IMR-90 (cell line): ENCODE measurements around the gene OSMR. TPM values are rescaled to one million over a fixed set of nuclear protein-coding genes. Genes with fewer than 3 reads are reported as not detected.
A peak's percentile ranks its signal among the peaks of the same experiment; 100 is the strongest.

Experiments
- ATAC-seq: fragments of 200-7000 bp; cut with Tn5 transposase; 2 replicates; pipeline ENCODE4 v1.9.1; 2020; ENCODE audit warnings: low read depth, mild to moderate bottlenecking, moderate library complexity
- BruUV-seq: library from RNA; stranded (reverse); fragments of 400-500 nt; replicated peaks from 2 replicates; lab custom pipeline; 2021; lab: Mats Ljungman, UMichigan
- CTCF ChIA-PET: fragments of 300-600 bp; formaldehyde crosslinking; extraction: SDS; loops from one replicate; lab custom pipeline; 2021; ENCODE audit warnings: antibody characterized with exemption; lab: Yijun Ruan, JAX
- POLR2A ChIA-PET: fragments of 300-600 bp; sonication (Branson Sonifier 250); formaldehyde crosslinking; loops from one replicate; lab custom pipeline; 2022; ENCODE audit warnings: antibody characterized with exemption; ENCODE audit not compliant: unreplicated experiment; lab: Charles Lee
- DNase-seq: peaks from one replicate; pipeline ENCODE4 v3.0.0; 2013
- H2AFZ ChIP-seq: replicated peaks from 2 replicates; pipeline ENCODE3; 2013; ENCODE audit warnings: low read length, mild to moderate bottlenecking; ENCODE audit not compliant: poor library complexity
- H2AK5ac ChIP-seq: 2 replicates; pipeline ENCODE4 v1.6.1; 2013; ENCODE audit warnings: low read depth, low read length, inconsistent platforms
- H2AK9ac ChIP-seq: replicated peaks from 2 replicates; pipeline ENCODE3; 2013; ENCODE audit warnings: mild to moderate bottlenecking, low read depth, low read length, moderate library complexity; ENCODE audit not compliant: poor library complexity
- H2BK120ac ChIP-seq: 2 replicates; pipeline ENCODE4 v1.6.1; 2013; ENCODE audit warnings: low read depth, low read length, inconsistent platforms
- H2BK15ac ChIP-seq: 3 replicates; pipeline ENCODE4 v1.6.1; 2013; ENCODE audit warnings: low read depth, low read length, inconsistent platforms
- H2BK20ac ChIP-seq: 2 replicates; pipeline ENCODE4 v1.6.1; 2013; ENCODE audit warnings: low read depth, mild to moderate bottlenecking, inconsistent platforms, low read length, moderate library complexity
- H2BK5ac ChIP-seq: 2 replicates; pipeline ENCODE4 v1.6.1; 2013; ENCODE audit warnings: mild to moderate bottlenecking, low read depth, low read length, inconsistent platforms; ENCODE audit not compliant: poor library complexity, severe bottlenecking
- H3K14ac ChIP-seq: replicated peaks from 2 replicates; pipeline ENCODE4 v1.6.1; 2013; ENCODE audit warnings: low read depth, low read length, inconsistent platforms
- H3K18ac ChIP-seq: 2 replicates; pipeline ENCODE4 v1.6.1; 2013; ENCODE audit warnings: low read depth, low read length, control low read depth
- H3K23ac ChIP-seq: 2 replicates; pipeline ENCODE4 v1.6.1; 2013; ENCODE audit warnings: low read depth, low read length, inconsistent platforms
- H3K27ac ChIP-seq: 2 replicates; pipeline ENCODE4 v1.5.1; 2013; ENCODE audit warnings: mild to moderate bottlenecking, control low read depth, low read length; ENCODE audit not compliant: insufficient read depth
- H3K27me3 ChIP-seq: 2 replicates; pipeline ENCODE4 v1.6.1; 2013; ENCODE audit warnings: low read length; ENCODE audit not compliant: control insufficient read depth, insufficient read depth
- H3K36me3 ChIP-seq: 2 replicates; pipeline ENCODE4 v1.6.1; 2013; ENCODE audit warnings: low read length, mixed read lengths; ENCODE audit not compliant: control insufficient read depth, insufficient read depth
- H3K4ac ChIP-seq: 2 replicates; pipeline ENCODE4 v1.6.1; 2013; ENCODE audit warnings: low read depth, low read length, inconsistent platforms
- H3K4me1 ChIP-seq: 2 replicates; pipeline ENCODE4 v1.6.1; 2013; ENCODE audit warnings: low read length, mixed read lengths; ENCODE audit not compliant: control insufficient read depth, insufficient read depth
- H3K4me2 ChIP-seq: 2 replicates; pipeline ENCODE4 v1.6.1; 2013; ENCODE audit warnings: low read depth, mild to moderate bottlenecking, control low read depth, low read length, moderate library complexity
- H3K4me3 ChIP-seq: 2 replicates; pipeline ENCODE4 v1.5.1; 2013; ENCODE audit warnings: low read depth, mild to moderate bottlenecking, control low read depth, low read length, moderate library complexity; ENCODE audit not compliant: insufficient read depth
- H3K56ac ChIP-seq: 2 replicates; pipeline ENCODE4 v1.6.1; 2013; ENCODE audit warnings: low read length, inconsistent platforms; ENCODE audit not compliant: insufficient read depth; ENCODE audit errors: extremely low read depth
- H3K79me1 ChIP-seq, 2 experiments: 2 replicates each; pipeline ENCODE4 v1.6.1; 2013; ENCODE audit warnings: low read length in 2 of 2, inconsistent platforms in 1 of 2, low read depth in 1 of 2
- H3K9ac ChIP-seq: 2 replicates; pipeline ENCODE4 v1.6.1; 2013; ENCODE audit warnings: low read depth, low read length, control low read depth
- H3K9me1 ChIP-seq: 2 replicates; pipeline ENCODE4 v1.6.1; 2013; ENCODE audit warnings: low read length, inconsistent platforms; ENCODE audit not compliant: insufficient read depth
- H3K9me3 ChIP-seq: 2 replicates; pipeline ENCODE4 v1.6.1; 2013; ENCODE audit warnings: low read length; ENCODE audit not compliant: control insufficient read depth, insufficient read depth
- H4K20me1 ChIP-seq: 2 replicates; pipeline ENCODE4 v1.6.1; 2013; ENCODE audit warnings: low read length, inconsistent platforms; ENCODE audit not compliant: insufficient read depth
- H4K5ac ChIP-seq: 2 replicates; pipeline ENCODE4 v1.6.1; 2013; ENCODE audit warnings: mild to moderate bottlenecking, low read depth, low read length, control low read depth
- H4K8ac ChIP-seq, 2 experiments: 2 replicates each; pipeline ENCODE4 v1.6.1; 2013; ENCODE audit warnings: low read depth in 2 of 2, low read length in 2 of 2, control low read depth in 1 of 2, inconsistent platforms in 1 of 2
- H4K91ac ChIP-seq: 2 replicates; pipeline ENCODE4 v1.6.1; 2013; ENCODE audit warnings: low read depth, low read length, inconsistent platforms; ENCODE audit not compliant: insufficient read depth
- BHLHE40 ChIP-seq: fragments of 150-350 bp; IDR thresholded peaks from 2 replicates; pipeline ENCODE4 v1.6.1; 2016; ENCODE audit warnings: mild to moderate bottlenecking, low read depth, low read length
- CEBPB ChIP-seq: IDR thresholded peaks from 2 replicates; pipeline ENCODE4 v1.6.1; 2012; ENCODE audit warnings: low read depth, low read length, improper control_type of control experiment
- CHD1 ChIP-seq: IDR thresholded peaks from 2 replicates; pipeline ENCODE4 v1.6.1; 2012; ENCODE audit warnings: low read depth, low read length, improper control_type of control experiment
- CTCF ChIP-seq: conservative IDR thresholded peaks from 2 replicates; pipeline ENCODE4 v1.5.1; 2012; ENCODE audit warnings: mild to moderate bottlenecking, low read depth, low read length, improper control_type of control experiment
- ELK1 ChIP-seq: fragments of 150-350 bp; IDR thresholded peaks from 2 replicates; pipeline ENCODE4 v1.6.1; 2016; ENCODE audit warnings: low read depth, mild to moderate bottlenecking, low read length, moderate library complexity, borderline replicate concordance
- FOS ChIP-seq: fragments of 150-350 bp; IDR thresholded peaks from 2 replicates; pipeline ENCODE4 v1.6.1; 2016; ENCODE audit warnings: low read depth, low read length
- MAFK ChIP-seq: IDR thresholded peaks from 2 replicates; pipeline ENCODE4 v1.6.1; 2012; ENCODE audit warnings: low read depth, low read length, improper control_type of control experiment
- MXI1 ChIP-seq: IDR thresholded peaks from 2 replicates; pipeline ENCODE4 v1.6.1; 2012; ENCODE audit warnings: low read depth, mild to moderate bottlenecking, low read length, moderate library complexity, borderline replicate concordance
- NFE2L2 ChIP-seq: fragments of 150-350 bp; IDR thresholded peaks from 2 replicates; pipeline ENCODE4 v1.6.1; 2016; ENCODE audit warnings: low read depth, mild to moderate bottlenecking, low read length
- POLR2A ChIP-seq: IDR thresholded peaks from 2 replicates; pipeline ENCODE4 v1.6.1; 2012; ENCODE audit warnings: mild to moderate bottlenecking, low read depth, low read length
- RAD21 ChIP-seq: IDR thresholded peaks from 2 replicates; pipeline ENCODE4 v1.6.1; 2012; ENCODE audit warnings: low read length, improper control_type of control experiment
- RCOR1 ChIP-seq: IDR thresholded peaks from 2 replicates; pipeline ENCODE4 v1.6.1; 2012; ENCODE audit warnings: mild to moderate bottlenecking, low read length, improper control_type of control experiment; ENCODE audit not compliant: insufficient replicate concordance
- RFX5 ChIP-seq: IDR thresholded peaks from 2 replicates; pipeline ENCODE4 v1.8.0; 2012; ENCODE audit warnings: low read depth, mild to moderate bottlenecking, low read length, moderate library complexity
- SMC3 ChIP-seq: fragments of 150-350 bp; IDR thresholded peaks from 2 replicates; pipeline ENCODE4 v1.6.1; 2016; ENCODE audit warnings: low read depth, mild to moderate bottlenecking, antibody characterized with exemption, low read length, moderate library complexity
- USF2 ChIP-seq: fragments of 150-350 bp; IDR thresholded peaks from 2 replicates; pipeline ENCODE4 v1.6.1; 2017; ENCODE audit warnings: mild to moderate bottlenecking, antibody characterized with exemption, low read length, low read depth
- WGBS, 2 experiments: methylation state at CpG; one replicate each; pipeline versions ENCODE4 v1.1.5 to v1.1.7; 2013; ENCODE audit warnings: missing lambda C conversion rate in 2 of 2; ENCODE audit not compliant: insufficient read length in 1 of 2; ENCODE audit errors: extremely low coverage in 2 of 2; 5-methylcytosine and 5-hydroxymethylcytosine counted together
- dilution Hi-C: fragments of 300-500 bp; cut with HindIII; formaldehyde crosslinking; loops from one replicate; pipeline ENCODE4 v1.14.3; 2018; ENCODE audit warnings: low sequenced_read_pairs; ENCODE audit not compliant: unreplicated experiment
- in situ Hi-C: fragments of 300-500 bp; cut with MboI; formaldehyde crosslinking; loops from 3 replicates; pipeline ENCODE4 v1.14.3; 2019; ENCODE audit warnings: low sequenced_read_pairs, inconsistent platforms, mixed read lengths
- intact Hi-C: fragments of 100-400 bp; cut with micrococcal nuclease; formaldehyde crosslinking; loops from 2 replicates; pipeline ENCODE4 v1.10.0; 2022
- polyA plus RNA-seq, 3 experiments: library from polyadenylated mRNA; depleted of rRNA; stranded (reverse); fragments of >200 nt; gene quantifications; 2 replicates each; pipeline ENCODE4 v1.2.3, GENCODE V29; 2012; ENCODE audit warnings: low replicate concordance in 1 of 3
- total RNA-seq: library from RNA; depleted of rRNA; stranded (reverse); fragments of >200 nt; gene quantifications from 2 replicates; pipeline ENCODE4 v1.2.3, GENCODE V29; 2012

The OSMR gene
- total and polyA plus RNA-seq, 2 of the 4 experiments (the other 2 are of a cell fraction) = 41.6 to 48.7 TPM

- BruUV-seq = no TSS peak
- Histone ChIP-seq H3K4me1 (peaks cover 26% of the 10 kb centered on the region), H2BK5ac (peak overlapping the region; percentile 92), H3K9ac (0 out of 2 replicates have a peak overlapping the region, but pooled peaks have one; percentile 48), H3K56ac (no peak overlapping the region), H3K4me3 (no peak overlapping the region), H3K23ac (peak overlapping the region; percentile 10; the same call in 1 of the 2 replicates), H3K14ac (peak overlapping the region; percentile 11; the same call in 1 of the 2 replicates), H2BK120ac (peak overlapping the region; percentile 67; the same call in 1 of the 2 replicates), H3K4ac (peak overlapping the region; percentile 71; the same call in 1 of the 2 replicates), H4K20me1 (peaks cover 33% of the 10 kb centered on the region), H3K27ac (peak overlapping the region; percentile 53), H3K9me3 (no peaks in the 10 kb centered on the region), H2AFZ (no peak overlapping the region), H2BK20ac (peak overlapping the region; percentile 69; the same call in 1 of the 2 replicates), H2BK15ac (0 out of 3 replicates have a peak overlapping the region, but pooled peaks have one; percentile 2), H3K18ac (peak overlapping the region; percentile 79; the same call in 1 of the 2 replicates), H2AK5ac (0 out of 2 replicates have a peak overlapping the region, but pooled peaks have one; percentile 45), H3K4me2 (no peak overlapping the region), H4K91ac (peak overlapping the region; percentile 19; the same call in 1 of the 2 replicates), H4K5ac (peak overlapping the region; percentile 29; the same call in 1 of the 2 replicates), H3K9me1 (peaks cover 16% of the 10 kb centered on the region), H3K79me1 (peaks cover 36 to 73% of the 10 kb centered on the region in 2 experiments), H4K8ac (peak overlapping the region in 1 of 2 experiments; percentile 24; a peak in 2 of 4 replicates), H2AK9ac (no peak overlapping the region), H3K36me3 (peaks cover 17% of the 10 kb centered on the region), H3K27me3 (no peaks in the 10 kb centered on the region)
- CTCF ChIA-PET = interaction anchor here (0.6 to 1.2 kb wide), 4 partner anchors 13 to 61 kb away, joined by 3 to 6 read pairs (median 4); no protein-coding TSS in a partner anchor
- POLR2A ChIA-PET = no interaction called here
- 100% methylated on average over 1 of the region's 1 CpG; no CpG with 5 or more reads in 1 of the 2 experiments for WGBS, 2 experiments
- in situ Hi-C loops (no loop called here), intact Hi-C loops (loop anchor here (2.0 kb wide), 1 partner anchor 16 kb away; no protein-coding TSS in a partner anchor), dilution Hi-C loops (no loop called here)
- DNase-seq (no peak), ATAC-seq (no peak)
- no peak for TF ChIP-seq MXI1
- TF ChIP-seq SMC3 = no peak
- no peak for TF ChIP-seq FOS
- TF ChIP-seq USF2 = no peak
- no peak for TF ChIP-seq CHD1
- TF ChIP-seq CEBPB = no peak
- no peak for TF ChIP-seq NFE2L2
- no peak for TF ChIP-seq BHLHE40
- no peak for TF ChIP-seq MAFK
- no peak for TF ChIP-seq RCOR1
- no peak for TF ChIP-seq RFX5
- no peak for TF ChIP-seq ELK1
- TF ChIP-seq CTCF = no peak
- no peak for TF ChIP-seq POLR2A
- TF ChIP-seq RAD21 = no peak
Measured at GRCh38 chr5:38870595-38870994, 24.8 kb downstream of the OSMR start.
